Measurements from ENCODE around the gene KIF26A.

The KIF26A gene

GRCh38 chr14:104214431-104215218, 76.2 kb downstream of the KIF26A start:
- Histone ChIP-seq H3K27ac (ENCODE audit: low read depth, low read length) (no peak overlapping the region), H3K4me3 (ENCODE audit: insufficient read depth, low read length, poor library complexity, severe bottlenecking) (no peak overlapping the region), H3K9me2 (replicated peaks; ENCODE audit: insufficient read depth, low read length) (no peaks in the 10 kb centered on the region), H4K20me1 (ENCODE audit: low read depth, low read length) (no peaks in the 10 kb centered on the region), H3K9ac (ENCODE audit: low read length) (no peak overlapping the region), H3K4me2 (ENCODE audit: low read depth, low read length, poor library complexity, severe bottlenecking) (no peak overlapping the region), H3F3A (ENCODE audit: insufficient read depth) (no peaks in the 10 kb centered on the region), H3K27me3 (ENCODE audit: low read length) (no peaks in the 10 kb centered on the region), H2AFZ (ENCODE audit: low read depth, low read length, severe bottlenecking) (no peak overlapping the region), H3K36me3 (ENCODE audit: low read length) (no peaks in the 10 kb centered on the region), H3K9me3 (ENCODE audit: insufficient read depth, low read length) (no peaks in the 10 kb centered on the region), H3K79me2 (ENCODE audit: insufficient read depth, low read length) (no peaks in the 10 kb centered on the region)
- TF ChIP-seq EZH2phosphoT487 (conservative IDR thresholded peaks at IDR 0.05; ENCODE audit: low read length) (no peak), CTCF (IDR thresholded peaks at IDR 0.05; ENCODE audit: insufficient read depth, low read length, poor library complexity, severe bottlenecking) (no peak)

- Histone ChIP-seq H2AFZ (ENCODE audit: low read depth, low read length, severe bottlenecking) (no peak overlapping the region), H3K4me2 (ENCODE audit: low read depth, low read length, poor library complexity, severe bottlenecking) (no peak overlapping the region), H3K36me3 (ENCODE audit: low read length) (no peaks in the 10 kb centered on the region), H3K79me2 (ENCODE audit: insufficient read depth, low read length) (no peaks in the 10 kb centered on the region), H3K9me2 (replicated peaks; ENCODE audit: insufficient read depth, low read length) (no peaks in the 10 kb centered on the region), H3K9ac (ENCODE audit: low read length) (no peak overlapping the region), H3F3A (ENCODE audit: insufficient read depth) (no peaks in the 10 kb centered on the region), H3K4me3 (ENCODE audit: insufficient read depth, low read length, poor library complexity, severe bottlenecking) (no peak overlapping the region), H3K9me3 (ENCODE audit: insufficient read depth, low read length) (no peaks in the 10 kb centered on the region), H3K27me3 (ENCODE audit: low read length) (no peaks in the 10 kb centered on the region), H4K20me1 (ENCODE audit: low read depth, low read length) (no peaks in the 10 kb centered on the region), H3K27ac (ENCODE audit: low read depth, low read length) (no peak overlapping the region)
- no peak for TF ChIP-seq EZH2phosphoT487 (conservative IDR thresholded peaks at IDR 0.05; ENCODE audit: low read length)
- TF ChIP-seq CTCF (IDR thresholded peaks at IDR 0.05; ENCODE audit: insufficient read depth, low read length, poor library complexity, severe bottlenecking) = no peak
Measured at GRCh38 chr14:104215706-104216334, 77.4 kb downstream of the KIF26A start.

- Histone ChIP-seq H3K36me3 (ENCODE audit: low read length) (no peaks in the 10 kb centered on the region), H3K9ac (ENCODE audit: low read length) (no peak overlapping the region), H3K79me2 (ENCODE audit: insufficient read depth, low read length) (no peaks in the 10 kb centered on the region), H3F3A (ENCODE audit: insufficient read depth) (no peaks in the 10 kb centered on the region), H4K20me1 (ENCODE audit: low read depth, low read length) (no peaks in the 10 kb centered on the region), H3K27ac (ENCODE audit: low read depth, low read length) (no peak overlapping the region), H2AFZ (ENCODE audit: low read depth, low read length, severe bottlenecking) (no peak overlapping the region), H3K27me3 (ENCODE audit: low read length) (no peaks in the 10 kb centered on the region), H3K4me3 (ENCODE audit: insufficient read depth, low read length, poor library complexity, severe bottlenecking) (no peak overlapping the region), H3K4me2 (ENCODE audit: low read depth, low read length, poor library complexity, severe bottlenecking) (no peak overlapping the region), H3K9me2 (replicated peaks; ENCODE audit: insufficient read depth, low read length) (no peaks in the 10 kb centered on the region), H3K9me3 (ENCODE audit: insufficient read depth, low read length) (no peaks in the 10 kb centered on the region)
- TF ChIP-seq CTCF (IDR thresholded peaks at IDR 0.05; ENCODE audit: insufficient read depth, low read length, poor library complexity, severe bottlenecking) (no peak), EZH2phosphoT487 (conservative IDR thresholded peaks at IDR 0.05; ENCODE audit: low read length) (no peak)
Measured at GRCh38 chr14:104216457-104216856, 78.1 kb downstream of the KIF26A start.
